HG03342 (cell line): ENCODE measurements around the gene PSMB10.

ENCODE experiments used
- ATAC-seq: cut with Tn5 transposase; IDR thresholded peaks from one replicate; pipeline ENCODE4 v1.9.1; 2021; ENCODE audit warnings: mild to moderate bottlenecking, moderate library complexity; ENCODE audit not compliant: unreplicated experiment

The PSMB10 gene

DNA sequence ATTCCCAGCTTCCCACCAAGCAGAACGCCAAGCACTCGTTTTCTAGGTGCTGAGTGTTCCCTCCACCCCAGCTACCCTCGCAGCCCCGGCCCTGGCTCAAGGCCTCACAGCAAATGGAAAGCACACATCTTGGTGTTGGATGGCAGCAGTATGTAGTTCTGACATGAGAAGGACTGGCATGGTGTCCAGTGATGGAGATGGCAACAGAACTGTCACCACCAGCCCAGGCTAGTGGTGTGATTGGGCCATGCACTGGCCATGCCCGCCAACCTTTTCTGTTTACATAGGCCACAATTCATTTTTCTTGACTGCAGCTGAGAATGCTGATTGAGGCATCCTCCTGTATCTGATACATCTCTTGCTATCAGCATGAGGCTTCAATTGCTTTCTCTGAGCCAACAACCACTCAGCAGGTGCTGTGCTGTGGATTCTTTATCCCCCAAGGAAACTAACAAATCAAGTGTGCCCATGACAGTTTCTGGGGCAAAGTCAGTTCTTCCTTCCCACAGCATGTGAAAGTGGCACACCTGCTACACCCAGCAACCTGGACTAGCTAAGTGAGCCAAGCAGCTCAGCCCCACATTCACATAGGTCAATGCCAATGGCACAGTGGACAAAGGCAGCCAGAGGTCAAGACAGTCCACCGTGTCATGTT is 28.0 kb upstream of the PSMB10 start:
- ATAC-seq: no peak

DNA sequence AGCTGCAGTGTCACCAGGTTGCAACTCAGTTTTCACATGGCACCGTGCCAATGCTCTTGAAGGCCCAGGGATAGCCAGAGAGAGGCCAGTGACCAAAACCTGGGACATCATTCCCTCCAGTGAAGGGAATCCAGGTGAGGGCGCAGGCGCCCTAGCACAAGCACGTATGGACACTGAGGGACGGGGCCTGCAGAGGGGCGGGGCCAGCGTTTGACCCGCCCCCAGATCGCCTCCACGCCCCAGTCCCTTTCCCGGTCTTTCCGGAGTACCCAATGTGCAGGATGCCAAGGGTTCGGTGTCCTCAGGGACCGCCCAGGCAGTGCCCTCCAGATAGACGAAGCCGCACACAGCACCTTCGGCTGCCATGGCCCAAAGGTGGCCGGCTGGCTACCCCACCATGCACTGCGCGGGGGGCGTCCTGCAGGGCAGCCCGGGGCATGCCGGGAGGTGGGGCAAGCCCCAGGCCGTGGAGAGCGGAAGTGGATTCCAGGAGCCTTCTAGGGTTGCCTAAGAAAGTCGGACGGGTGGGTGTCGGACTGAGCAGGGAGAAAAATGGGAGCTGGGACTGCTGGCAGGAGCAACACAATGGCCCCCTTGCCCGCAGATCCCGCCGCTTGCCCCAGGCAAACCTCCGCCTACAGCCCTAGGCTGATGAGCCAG is 27.1 kb upstream of the PSMB10 start:
- ATAC-seq: no peak

GRCh38 chr16:67963292-67963661 is 26.6 kb upstream of the PSMB10 start:
- ATAC-seq: no peak

DNA sequence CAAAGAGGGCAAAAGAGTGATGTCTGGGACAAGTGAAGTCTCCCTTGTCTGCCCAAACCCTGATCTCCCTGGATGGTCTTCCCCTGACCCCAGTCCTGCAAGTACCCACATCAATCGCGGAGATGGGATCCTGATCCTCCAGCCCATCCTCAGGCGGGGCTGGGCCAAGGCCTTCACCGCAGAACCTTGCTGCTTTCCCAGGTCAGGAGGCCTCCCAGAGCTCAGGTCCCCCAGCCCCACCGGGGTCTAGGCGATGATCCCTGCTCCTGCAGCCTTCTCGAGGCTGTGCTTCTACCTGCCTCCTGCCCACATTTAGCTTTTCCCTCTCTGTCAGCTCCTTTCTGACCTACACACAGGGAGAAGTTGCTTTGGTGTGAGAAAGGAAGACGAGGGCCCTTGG is 25.5 kb upstream of the PSMB10 start:
- ATAC-seq: no peak

DNA sequence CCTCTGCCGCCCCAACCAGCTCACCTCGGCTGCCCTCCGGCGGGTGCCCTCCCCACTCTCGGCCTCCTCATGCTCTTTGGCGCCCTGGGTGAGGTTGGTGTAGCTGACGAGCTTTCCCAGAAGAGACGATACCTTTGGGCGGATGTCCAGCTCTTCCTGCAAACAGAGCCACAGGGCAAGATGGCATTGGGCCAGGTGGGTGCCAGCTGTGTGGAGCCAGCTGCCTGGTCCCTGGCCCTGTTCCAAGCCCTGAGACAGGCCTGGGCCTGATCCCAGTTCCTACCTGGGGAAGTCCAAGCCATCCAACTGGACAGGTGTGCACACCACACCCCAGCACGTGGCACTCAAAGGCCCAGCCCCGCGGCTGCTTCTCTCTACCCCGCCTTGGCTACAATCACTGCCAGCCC is 24.9 kb upstream of the PSMB10 start:
- no peak for ATAC-seq

GRCh38 chr16:67959536-67960329 is 23.1 kb upstream of the PSMB10 start:
- ATAC-seq: no peak

DNA sequence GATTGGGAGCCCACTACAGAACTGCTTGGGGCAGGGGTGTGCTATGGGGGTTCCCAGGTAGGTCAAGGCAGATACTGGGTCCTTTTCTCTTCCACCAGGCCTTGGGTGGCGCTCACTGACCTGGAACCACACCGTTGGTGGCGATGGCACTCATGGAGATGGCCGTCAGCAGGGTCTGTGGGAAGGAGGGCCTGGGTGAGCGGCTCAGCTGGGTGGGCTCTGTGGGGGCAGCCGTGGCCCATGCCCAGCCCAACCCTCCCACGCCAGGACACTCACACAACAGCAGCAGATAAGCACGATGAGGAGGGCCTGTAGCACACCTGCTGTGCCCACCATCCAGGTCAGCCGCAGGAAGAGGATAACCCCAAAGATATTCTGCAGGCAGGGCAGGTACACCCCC is 21.0 kb upstream of the PSMB10 start:
- ATAC-seq: no peak

- ATAC-seq: no peak
Observed at GRCh38 chr16:67954421-67955196, 18.0 kb upstream of the PSMB10 start.

GRCh38 chr16:67953641-67954375 is 17.2 kb upstream of the PSMB10 start:
- ATAC-seq: no peak

DNA sequence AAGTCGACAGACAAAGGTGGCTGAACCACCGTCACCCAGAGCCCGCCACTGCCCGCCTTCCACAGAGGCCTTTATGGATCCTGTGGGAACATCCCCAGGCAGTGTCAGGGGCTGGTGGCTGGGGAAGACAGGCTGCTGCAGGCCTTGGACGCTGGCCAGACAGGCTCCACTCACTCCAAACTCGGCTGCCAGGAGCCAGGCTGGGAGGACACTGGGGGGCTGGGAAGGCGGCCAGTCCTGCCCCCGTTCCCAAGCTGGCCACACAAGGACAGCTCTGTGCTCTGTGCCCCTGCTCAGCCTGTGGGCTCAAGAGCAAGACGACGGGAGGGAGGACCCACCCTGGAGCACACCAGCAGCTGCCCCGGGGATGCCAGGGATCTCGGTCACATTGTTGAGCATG is 14.8 kb upstream of the PSMB10 start:
- ATAC-seq: no peak

GRCh38 chr16:67950335-67950843 is 13.7 kb upstream of the PSMB10 start:
- ATAC-seq: no peak

- ATAC-seq: no peak
Observed at GRCh38 chr16:67949645-67950044, 13.0 kb upstream of the PSMB10 start.

GRCh38 chr16:67948015-67948414 is 11.4 kb upstream of the PSMB10 start:
- ATAC-seq: no peak

- ATAC-seq: no peak
Observed at GRCh38 chr16:67946966-67947558, 10.4 kb upstream of the PSMB10 start.

DNA sequence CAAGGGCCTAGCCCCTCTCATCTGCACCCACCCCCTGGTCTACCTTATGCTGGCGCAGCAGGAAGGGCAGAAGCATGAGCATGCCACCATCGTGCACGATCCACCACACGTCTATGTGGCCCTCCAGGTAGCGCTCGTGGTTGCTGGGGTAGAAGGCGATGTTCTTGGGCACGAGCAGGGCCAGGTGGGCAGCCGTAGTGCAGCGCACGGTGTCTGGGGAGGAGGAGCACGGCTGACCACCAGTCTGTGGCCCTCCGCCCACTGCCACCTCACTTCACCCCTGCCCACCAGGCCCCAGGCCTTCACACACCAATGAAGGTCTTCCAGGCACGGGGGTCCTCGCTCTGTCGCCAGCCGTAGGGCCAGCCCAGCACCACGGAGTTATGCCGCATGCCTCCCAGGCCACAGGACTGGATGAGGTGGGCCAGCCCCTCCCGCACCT is 9.5 kb upstream of the PSMB10 start:
- ATAC-seq: no peak

GRCh38 chr16:67945392-67945933 is 8.8 kb upstream of the PSMB10 start:
- no peak for ATAC-seq

GRCh38 chr16:67944690-67945391 is 8.2 kb upstream of the PSMB10 start:
- ATAC-seq: no peak

DNA sequence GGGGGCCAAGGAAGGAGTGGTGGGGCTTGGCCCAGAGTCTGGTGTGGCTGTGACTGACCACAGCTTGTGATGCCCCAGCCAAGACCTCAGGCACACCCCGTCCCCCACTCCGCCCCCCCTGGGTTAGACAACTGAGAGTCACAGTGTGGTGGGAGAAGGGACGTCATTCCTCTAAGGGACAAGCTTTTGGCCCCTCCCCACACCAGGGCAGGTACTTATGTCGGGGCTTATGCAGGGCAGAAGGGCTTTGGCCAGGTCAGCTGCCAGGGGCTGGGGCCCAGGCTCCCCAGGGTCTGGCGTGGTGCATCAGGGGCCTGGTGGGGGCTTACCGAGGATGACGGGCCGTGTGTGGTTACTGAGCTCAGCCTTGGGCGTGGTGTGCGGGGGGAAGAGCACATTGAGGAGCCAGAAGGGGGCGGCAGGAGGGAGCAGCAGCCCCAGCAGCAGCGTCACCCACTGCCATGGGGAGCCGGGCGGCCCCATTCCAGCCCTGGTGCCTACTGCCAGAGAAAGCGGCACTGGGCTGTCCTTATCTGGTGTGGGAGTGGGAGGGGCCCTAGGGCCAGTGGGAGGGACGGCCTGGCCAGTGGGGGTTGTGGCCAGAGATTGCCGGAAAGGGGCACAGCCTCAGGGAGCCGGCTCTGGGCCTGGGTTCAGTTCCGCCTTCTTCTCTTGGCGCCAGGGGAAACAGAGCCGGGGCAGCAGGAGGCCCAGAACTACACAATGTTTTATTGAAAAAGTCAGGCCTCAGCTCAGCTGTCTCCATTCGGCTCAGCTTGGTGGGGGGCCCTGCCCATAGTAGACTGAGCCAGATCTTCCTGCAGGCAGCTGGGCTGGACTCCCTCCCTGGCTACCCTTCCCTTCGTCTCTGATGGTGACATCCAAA is 7.2 kb upstream of the PSMB10 start, which contains the start of gene LCAT:
Gene LCAT, minus strand, starts transcription at position 502 of the 886 bp plus-strand sequence. Its CDS starts 19 bp downstream, at position 483.
- no peak for ATAC-seq
